Omental fat pad (tissue), 4 donors: ENCODE results near the gene BEST1. TPM values are rescaled to one million over a fixed set of nuclear protein-coding genes. Genes with fewer than 3 reads are reported as not detected.
A peak's percentile ranks its signal among the peaks of the same experiment; 100 is the strongest.

ENCODE experiments used
- ATAC-seq: fragments of 150-250 bp; one replicate; pipeline ENCODE4 v1.9.1; 2016; ENCODE audit warnings: mild to moderate bottlenecking, moderate library complexity; ENCODE audit not compliant: low FRiP score
- DNase-seq: peaks from one replicate; pipeline ENCODE4 v3.0.0-alpha.2; 2019; ENCODE audit warnings: low spot score
- CTCF ChIP-seq, 3 donors: fragments of 450-650 bp; IDR thresholded peaks; one replicate each; pipeline ENCODE4 v1.5.1; 2016 to 2017; ENCODE audit warnings: antibody characterized with exemption in 3 of 3, mild to moderate bottlenecking in 3 of 3, moderate library complexity in 2 of 3
- total RNA-seq, 4 donors: library from RNA; depleted of rRNA; stranded (reverse); fragments of >200 nt; gene quantifications; one replicate each; pipeline ENCODE4 v1.1.0, GENCODE V29; 2016

The BEST1 gene
- total RNA-seq, 4 donors from 2014 or later = 5.8 to 17.0 (median 12.0) TPM

- ATAC-seq (peak; percentile 20), DNase-seq (no peak)
- no peak for TF ChIP-seq CTCF (IDR thresholded peaks at IDR 0.05)
These were observed 5.4 kb downstream of the BEST1 start for GRCh38 chr11:61955422-61956135.

- DNase-seq (no peak), ATAC-seq (no peak)
- TF ChIP-seq CTCF (IDR thresholded peaks at IDR 0.05) = no peak
These were observed 6.3 kb downstream of the BEST1 start for GRCh38 chr11:61956191-61957020.

GRCh38 chr11:61957021-61957770 is 7.0 kb downstream of the BEST1 start:
- no peak for DNase-seq
- no peak for TF ChIP-seq CTCF (IDR thresholded peaks at IDR 0.05)
- no peak for ATAC-seq

GRCh38 chr11:61958590-61958989 is 8.4 kb downstream of the BEST1 start:
- DNase-seq = no peak
- no peak for TF ChIP-seq CTCF (IDR thresholded peaks at IDR 0.05)

GRCh38 chr11:61959114-61959513 is 9.0 kb downstream of the BEST1 start:
- DNase-seq (no peak), ATAC-seq (no peak)
- no peak for TF ChIP-seq CTCF (IDR thresholded peaks at IDR 0.05)

More at GRCh38 chr11:61958590-61958989, 8.4 kb downstream of the BEST1 start:
- no peak for ATAC-seq

- TF ChIP-seq CTCF (IDR thresholded peaks at IDR 0.05) = no peak
- ATAC-seq (no peak), DNase-seq (no peak)
These were observed 9.5 kb downstream of the BEST1 start for GRCh38 chr11:61959678-61960077.
